Bronchial epithelial cell (primary cell): ENCODE data around the gene ADAMTS17. TPM values are rescaled to one million over a fixed set of nuclear protein-coding genes. Genes with fewer than 3 reads are reported as not detected.
A peak's percentile ranks its signal among the peaks of the same experiment; 100 is the strongest.

Source experiments
- DNase-seq: peaks from one replicate; pipeline ENCODE4 v3.0.0-alpha.2; 2010; ENCODE audit warnings: low read depth
- FAIRE-seq: peaks from 2 replicates; lab custom pipeline; 2011; peaks lifted over from hg19 to GRCh38; lab: Jason Lieb, UNC
- H3K27me3 ChIP-seq: 2 replicates; pipeline ENCODE4 v1.5.1; 2011; ENCODE audit warnings: low read length; ENCODE audit not compliant: control insufficient read depth, insufficient read depth
- H3K36me3 ChIP-seq: 2 replicates; pipeline ENCODE4 v1.5.1; 2011; ENCODE audit warnings: low read length; ENCODE audit not compliant: control insufficient read depth, insufficient read depth
- H3K4me3 ChIP-seq: 2 replicates; pipeline ENCODE4 v1.5.1; 2011; ENCODE audit warnings: mild to moderate bottlenecking, low read depth, low read length, control low read depth
- total RNA-seq: library from RNA; depleted of rRNA; stranded (reverse); fragments of >200 nt; gene quantifications from 2 replicates; pipeline ENCODE4 v1.2.1, GENCODE V29; 2014
- TF ChIP-seq, protein P1 (sequence below): IDR thresholded peaks from 2 replicates; pipeline ENCODE4 v1.5.1; 2011; ENCODE audit warnings: mild to moderate bottlenecking, moderate library complexity, low read length, control low read depth, inconsistent platforms; ENCODE audit not compliant: insufficient read depth, severe bottlenecking

ADAMTS17 gene
- total RNA-seq, 1 donor from 2014 or later: 1.1 TPM

DNA sequence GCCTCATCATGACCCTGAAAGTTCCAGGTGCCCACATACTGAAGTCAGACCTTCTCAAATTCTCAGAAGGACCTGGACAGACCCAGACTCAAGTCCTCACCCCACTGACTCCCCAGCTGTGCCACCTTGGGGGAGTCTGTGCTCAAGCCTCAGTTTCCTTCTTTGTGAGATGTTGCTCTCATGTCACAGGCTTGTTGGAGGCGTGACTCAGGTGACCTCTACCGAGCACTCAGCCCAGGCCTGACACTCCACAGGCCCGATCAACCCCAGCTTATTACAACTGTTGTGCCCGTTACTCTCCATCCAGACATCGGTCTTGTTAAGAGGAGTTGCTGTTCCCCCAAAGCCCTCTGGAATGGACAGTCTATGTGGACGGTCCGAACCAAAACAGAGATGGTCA, 332.4 kb downstream of the ADAMTS17 start:
- H3K36me3 ChIP-seq: no peaks in the 10 kb centered on the region
- DNase-seq (no peak), FAIRE-seq (no peak)
- no peak overlapping the region for H3K4me3 ChIP-seq
- TF ChIP-seq, protein P1, sequence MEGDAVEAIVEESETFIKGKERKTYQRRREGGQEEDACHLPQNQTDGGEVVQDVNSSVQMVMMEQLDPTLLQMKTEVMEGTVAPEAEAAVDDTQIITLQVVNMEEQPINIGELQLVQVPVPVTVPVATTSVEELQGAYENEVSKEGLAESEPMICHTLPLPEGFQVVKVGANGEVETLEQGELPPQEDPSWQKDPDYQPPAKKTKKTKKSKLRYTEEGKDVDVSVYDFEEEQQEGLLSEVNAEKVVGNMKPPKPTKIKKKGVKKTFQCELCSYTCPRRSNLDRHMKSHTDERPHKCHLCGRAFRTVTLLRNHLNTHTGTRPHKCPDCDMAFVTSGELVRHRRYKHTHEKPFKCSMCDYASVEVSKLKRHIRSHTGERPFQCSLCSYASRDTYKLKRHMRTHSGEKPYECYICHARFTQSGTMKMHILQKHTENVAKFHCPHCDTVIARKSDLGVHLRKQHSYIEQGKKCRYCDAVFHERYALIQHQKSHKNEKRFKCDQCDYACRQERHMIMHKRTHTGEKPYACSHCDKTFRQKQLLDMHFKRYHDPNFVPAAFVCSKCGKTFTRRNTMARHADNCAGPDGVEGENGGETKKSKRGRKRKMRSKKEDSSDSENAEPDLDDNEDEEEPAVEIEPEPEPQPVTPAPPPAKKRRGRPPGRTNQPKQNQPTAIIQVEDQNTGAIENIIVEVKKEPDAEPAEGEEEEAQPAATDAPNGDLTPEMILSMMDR: no peak
- H3K27me3 ChIP-seq: no peaks in the 10 kb centered on the region

GRCh38 chr15:100008258-100008657, 333.5 kb downstream of the ADAMTS17 start:
- TF ChIP-seq, protein P1: no peak
- H3K27me3 ChIP-seq: no peaks in the 10 kb centered on the region
- H3K4me3 ChIP-seq: no peak overlapping the region
- FAIRE-seq (no peak), DNase-seq (peak; percentile 68)
- no peaks in the 10 kb centered on the region for H3K36me3 ChIP-seq

GRCh38 chr15:100007609-100008008, 334.2 kb downstream of the ADAMTS17 start:
- Histone ChIP-seq H3K36me3 (no peaks in the 10 kb centered on the region), H3K4me3 (no peak overlapping the region), H3K27me3 (no peaks in the 10 kb centered on the region)
- DNase-seq (no peak), FAIRE-seq (no peak)
- TF ChIP-seq, protein P1: no peak

DNA sequence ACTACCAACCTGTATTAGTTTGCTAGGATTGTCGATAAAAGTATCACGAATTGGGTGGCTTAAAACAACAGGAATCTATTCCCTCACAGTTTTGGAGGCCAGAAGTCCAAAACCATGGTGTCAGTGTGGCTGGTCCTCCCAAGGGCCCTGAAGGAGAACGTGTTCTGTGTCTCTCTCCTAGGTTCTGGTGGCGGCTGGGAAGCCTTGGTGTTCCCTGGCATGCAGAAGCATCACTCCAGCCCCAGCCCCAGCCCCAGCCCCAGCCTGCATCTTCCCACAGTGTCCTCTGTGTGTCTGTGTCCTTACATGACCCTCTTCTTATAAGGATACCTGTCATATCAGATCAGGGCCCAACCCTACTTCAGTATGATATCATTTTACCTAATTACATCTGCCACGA, 336.1 kb downstream of the ADAMTS17 start:
- DNase-seq: no peak
- no peak for FAIRE-seq
- TF ChIP-seq, protein P1: no peak
- H3K4me3 ChIP-seq: no peak overlapping the region
- H3K27me3 ChIP-seq: no peaks in the 10 kb centered on the region
- no peaks in the 10 kb centered on the region for H3K36me3 ChIP-seq

DNA sequence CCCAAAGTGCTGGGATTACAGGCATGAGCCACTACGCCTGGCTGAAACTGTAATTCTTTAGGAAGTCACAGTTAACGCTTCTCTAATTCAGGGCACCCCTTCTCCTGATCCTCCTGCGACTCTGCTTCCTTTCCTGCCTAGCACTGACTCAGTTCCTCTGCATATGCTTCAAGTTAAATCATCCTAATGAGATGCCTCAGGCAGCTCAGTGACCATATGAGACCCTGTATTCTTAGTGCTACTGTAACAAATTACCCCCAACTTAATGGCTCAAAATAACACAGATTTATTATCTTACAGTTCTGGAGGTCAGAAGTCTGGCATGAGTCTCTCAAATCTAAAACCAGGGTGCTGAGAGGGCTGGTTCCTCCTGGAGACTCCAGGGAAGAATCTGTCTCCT, 336.8 kb downstream of the ADAMTS17 start:
- DNase-seq: no peak
- FAIRE-seq: no peak
- TF ChIP-seq, protein P1: no peak

GRCh38 chr15:100002787-100003536, 338.8 kb downstream of the ADAMTS17 start:
- Histone ChIP-seq H3K27me3 (no peaks in the 10 kb centered on the region), H3K4me3 (no peak overlapping the region), H3K36me3 (no peaks in the 10 kb centered on the region)
- FAIRE-seq (no peak), DNase-seq (no peak)
- TF ChIP-seq, protein P1: no peak

More for the DNA sequence above, 336.8 kb downstream of the ADAMTS17 start:
- Histone ChIP-seq H3K36me3 (no peaks in the 10 kb centered on the region), H3K4me3 (no peak overlapping the region), H3K27me3 (no peaks in the 10 kb centered on the region)
